Liver (tissue), 9 donors: ENCODE results near the gene EHBP1. TPM values are rescaled to one million over a fixed set of nuclear protein-coding genes. Genes with fewer than 3 reads are reported as not detected.
"Not testable (repeated sequence)": the region's sequence is repeated elsewhere in the genome, so short reads cannot be mapped to it uniquely, and the experiment has no call there.

Experiments used
- DNase-seq: peaks from one replicate; pipeline ENCODE4 v3.0.0-alpha.2; 2017; ENCODE audit warnings: low spot score
- H3K27ac ChIP-seq, 2 donors: one replicate each; pipeline ENCODE4 v1.7.0; 2013; ENCODE audit warnings: inconsistent platforms in 2 of 2, low read length in 2 of 2, control low read depth in 1 of 2, low read depth in 1 of 2, mild to moderate bottlenecking in 1 of 2
- H3K27me3 ChIP-seq, 4 donors: one replicate each; pipeline versions ENCODE4 v1.6.1 to v1.7.0; 2013; ENCODE audit warnings: low read length in 3 of 4, inconsistent platforms in 1 of 4, mild to moderate bottlenecking in 1 of 4, moderate library complexity in 1 of 4; ENCODE audit not compliant: control insufficient read depth in 4 of 4, insufficient read depth in 4 of 4
- H3K36me3 ChIP-seq, 4 donors: one replicate each; pipeline versions ENCODE4 v1.6.1 to v1.7.0; 2013; ENCODE audit warnings: low read length in 3 of 4, mild to moderate bottlenecking in 3 of 4, low read depth in 1 of 4, moderate library complexity in 1 of 4; ENCODE audit not compliant: control insufficient read depth in 4 of 4, insufficient read depth in 3 of 4
- H3K4me1 ChIP-seq, 4 donors: one replicate each; pipeline versions ENCODE4 v1.6.1 to v1.7.0; 2013; ENCODE audit warnings: low read length in 3 of 4, mild to moderate bottlenecking in 3 of 4, moderate library complexity in 1 of 4; ENCODE audit not compliant: control insufficient read depth in 4 of 4, insufficient read depth in 4 of 4
- H3K4me3 ChIP-seq, 3 donors: one replicate each; pipeline versions ENCODE4 v1.6.1 to v1.7.0; 2013; ENCODE audit warnings: low read length in 3 of 3, control low read depth in 1 of 3, low read depth in 1 of 3, mild to moderate bottlenecking in 1 of 3
- H3K9ac ChIP-seq, 2 donors: one replicate each; pipeline ENCODE4 v1.7.0; 2013; ENCODE audit warnings: low read length in 2 of 2, mild to moderate bottlenecking in 2 of 2, moderate library complexity in 2 of 2, control low read depth in 1 of 2, low read depth in 1 of 2
- H3K9me3 ChIP-seq, 4 donors: one replicate each; pipeline versions ENCODE4 v1.6.1 to v1.7.0; 2013; ENCODE audit warnings: low read length in 3 of 4; ENCODE audit not compliant: control insufficient read depth in 4 of 4
- ATF3 ChIP-seq: IDR thresholded peaks from 2 replicates; pipeline ENCODE4 v1.6.1; 2016; ENCODE audit warnings: antibody characterized with exemption
- CTCF ChIP-seq: fragments of 150-350 bp; IDR thresholded peaks from 2 replicates; pipeline ENCODE4 v1.5.1; 2017; ENCODE audit warnings: improper control_type of control experiment, low read depth, low read length; ENCODE audit not compliant: missing input control
- EGR1 ChIP-seq, 2 donors: IDR thresholded peaks; 2 replicates each; pipeline ENCODE4 v1.6.1; 2016 to 2018; ENCODE audit warnings: antibody characterized with exemption in 2 of 2, low read depth in 2 of 2
- FOXA1 ChIP-seq: IDR thresholded peaks from 2 replicates; pipeline ENCODE4 v1.6.1; 2016; ENCODE audit warnings: antibody characterized with exemption
- FOXA2 ChIP-seq: IDR thresholded peaks from 2 replicates; pipeline ENCODE4 v1.6.1; 2016; ENCODE audit warnings: antibody characterized with exemption
- GABPA ChIP-seq, 2 donors: IDR thresholded peaks in 1 of 2; conservative IDR thresholded peaks in 1 of 2; 2 replicates each; pipeline ENCODE4 v1.6.1; 2016; ENCODE audit warnings: antibody characterized with exemption in 2 of 2, mild to moderate bottlenecking in 1 of 2, moderate library complexity in 1 of 2
- HNF4A ChIP-seq, 2 donors: conservative IDR thresholded peaks; 2 replicates each; pipeline ENCODE4 v1.6.1; 2016; ENCODE audit warnings: antibody characterized with exemption in 2 of 2, mild to moderate bottlenecking in 2 of 2
- HNF4G ChIP-seq: IDR thresholded peaks from 2 replicates; pipeline ENCODE4 v1.6.1; 2016; ENCODE audit warnings: antibody characterized with exemption
- JUND ChIP-seq, 2 donors: IDR thresholded peaks; 2 replicates each; pipeline ENCODE4 v1.6.1; 2016; ENCODE audit warnings: antibody characterized with exemption in 2 of 2
- MAX ChIP-seq: IDR thresholded peaks from 2 replicates; pipeline ENCODE4 v1.6.1; 2016; ENCODE audit warnings: antibody characterized with exemption
- NR2F2 ChIP-seq: IDR thresholded peaks from 2 replicates; pipeline ENCODE4 v1.6.1; 2016; ENCODE audit warnings: antibody characterized with exemption
- RAD21 ChIP-seq, 2 donors: IDR thresholded peaks; 2 replicates each; pipeline ENCODE4 v1.6.1; 2016; ENCODE audit warnings: antibody characterized with exemption in 2 of 2, mild to moderate bottlenecking in 2 of 2
- REST ChIP-seq: IDR thresholded peaks from 2 replicates; pipeline ENCODE4 v1.6.1; 2016; ENCODE audit warnings: antibody characterized with exemption, mild to moderate bottlenecking
- RXRA ChIP-seq, 2 donors: IDR thresholded peaks; 2 replicates each; pipeline ENCODE4 v1.6.1; 2017 to 2018; ENCODE audit warnings: antibody characterized with exemption in 2 of 2, mild to moderate bottlenecking in 1 of 2
- SP1 ChIP-seq: IDR thresholded peaks from 2 replicates; pipeline ENCODE4 v1.6.1; 2018; ENCODE audit warnings: antibody characterized with exemption, mild to moderate bottlenecking
- TAF1 ChIP-seq: conservative IDR thresholded peaks from 2 replicates; pipeline ENCODE4 v1.6.1; 2016; ENCODE audit warnings: antibody characterized with exemption, mild to moderate bottlenecking
- YY1 ChIP-seq: IDR thresholded peaks from 2 replicates; pipeline ENCODE4 v1.6.1; 2016; ENCODE audit warnings: antibody characterized with exemption, mild to moderate bottlenecking
- ZBTB33 ChIP-seq: IDR thresholded peaks from 2 replicates; pipeline ENCODE4 v1.6.1; 2016; ENCODE audit warnings: antibody characterized with exemption
- WGBS: extraction: QIAGEN DNeasy Blood & Tissue Kit; methylation state at CpG from one replicate; pipeline ENCODE4 v1.1.7; 2013; 5-methylcytosine and 5-hydroxymethylcytosine counted together
- polyA plus RNA-seq, 2 donors: library from polyadenylated mRNA; stranded (reverse) in 1 of 2; unstranded in 1 of 2; fragments of 200-250 nt in 1 of 2; fragments of >200 nt in 1 of 2; fragmentation: Nextera tagmentation in 1 of 2; extraction: Ambion mirVana in 1 of 2; gene quantifications; one replicate each; pipeline versions ENCODE4 v1.2.1 to v1.2.3, GENCODE V29; 2013 to 2015
- total RNA-seq, 2 donors: library from RNA; depleted of rRNA; stranded (reverse); fragments of >200 nt; gene quantifications; one replicate each; pipeline ENCODE4 v1.2.3, GENCODE V29; 2014
- donor health status: healthy.
- donor health status: healthy.
- donor health status: healthy.
- donor health status: healthy.
- donor health status: healthy.

The EHBP1 gene
- total and polyA plus RNA-seq, 4 donors, result 16.6 to 85.8 (median 24.4) TPM

GRCh38 chr2:63073994-63074393, 368.5 kb downstream of the EHBP1 start (continued):
- TF ChIP-seq MAX, result no peak
- TF ChIP-seq HNF4G, result no peak
- no peak for TF ChIP-seq SP1
- no peak for TF ChIP-seq FOXA2

- H3K9ac ChIP-seq, H3K27ac ChIP-seq, H3K9me3 ChIP-seq, DNase-seq, H3K27me3 ChIP-seq, H3K4me1 ChIP-seq, H3K4me3 ChIP-seq, H3K36me3 ChIP-seq: not testable (repeated sequence)
- WGBS, result 90% methylated on average over 4 of the region's 4 CpGs
Observed at GRCh38 chr2:63074399-63074798, 368.9 kb downstream of the EHBP1 start.

GRCh38 chr2:63078852-63079606, 373.5 kb downstream of the EHBP1 start:
- H3K27me3 ChIP-seq, result no peaks in the 10 kb centered on the region
- H3K27ac ChIP-seq, result no peak overlapping the region
- no peak for TF ChIP-seq FOXA1
- no peak for TF ChIP-seq EGR1 (IDR thresholded peaks at IDR 0.05; ENCODE audit: low read depth in 2 of 2)
- no peak for TF ChIP-seq YY1
- peak; percentile 25 to 63 for TF ChIP-seq RAD21 (IDR thresholded peaks at IDR 0.05)
- no peak for TF ChIP-seq HNF4A (conservative IDR thresholded peaks at IDR 0.05)
- no peak for DNase-seq
- 63% methylated on average over 4 of the region's 4 CpGs for WGBS
- H3K4me3 ChIP-seq, result no peak overlapping the region
- H3K36me3 ChIP-seq, result no peaks in the 10 kb centered on the region
- H3K9ac ChIP-seq, result no peak overlapping the region
- no peaks in the 10 kb centered on the region for H3K4me1 ChIP-seq
- H3K9me3 ChIP-seq, result no peaks in the 10 kb centered on the region

GRCh38 chr2:63081404-63081803, 375.9 kb downstream of the EHBP1 start:
- DNase-seq, result no peak
- Histone ChIP-seq H3K27ac (no peak overlapping the region), H3K4me3 (no peak overlapping the region), H3K27me3 (no peaks in the 10 kb centered on the region), H3K4me1 (no peaks in the 10 kb centered on the region), H3K36me3 (no peaks in the 10 kb centered on the region), H3K9ac (no peak overlapping the region), H3K9me3 (no peaks in the 10 kb centered on the region)
- TF ChIP-seq NR2F2 (no peak), ATF3 (no peak), CTCF (no peak), RAD21 (IDR thresholded peaks at IDR 0.05) (no peak), MAX (no peak), GABPA (IDR thresholded peaks at IDR 0.05 in 1 of 2, conservative IDR thresholded peaks at IDR 0.05 in 1 of 2) (no peak), TAF1 (no peak), HNF4G (no peak), ZBTB33 (no peak), HNF4A (conservative IDR thresholded peaks at IDR 0.05) (no peak), SP1 (no peak), REST (no peak), JUND (IDR thresholded peaks at IDR 0.05) (no peak), EGR1 (IDR thresholded peaks at IDR 0.05; ENCODE audit: low read depth in 2 of 2) (no peak), FOXA1 (no peak), YY1 (no peak), RXRA (IDR thresholded peaks at IDR 0.05) (no peak)
- WGBS, result 72% methylated on average over 4 of the region's 4 CpGs
